Endothelial cell of umbilical vein (primary cell): Measurements from ENCODE around the gene PTGS1. TPM values are rescaled to one million over a fixed set of nuclear protein-coding genes. Genes with fewer than 3 reads are reported as not detected.
A peak's percentile ranks its signal among the peaks of the same experiment; 100 is the strongest.

Source experiments
- BruUV-seq: library from RNA; stranded (reverse); fragments of 400-500 nt; replicated peaks from 2 replicates; lab custom pipeline; 2021; lab: Mats Ljungman, UMichigan
- CTCF ChIA-PET: fragments of 300-600, 350-600 bp; sonication (Branson Sonifier 250); formaldehyde crosslinking; loops from one replicate; lab custom pipeline; 2021; ENCODE audit warnings: antibody characterized with exemption, inconsistent platforms; lab: Charles Lee
- POLR2A ChIA-PET: fragments of 300-600, 350-600 bp; sonication (Branson Sonifier 250); formaldehyde crosslinking; loops from one replicate; lab custom pipeline; 2021; ENCODE audit warnings: antibody characterized with exemption, inconsistent platforms; lab: Charles Lee
- DNase-seq: peaks from one replicate; pipeline ENCODE4 v3.0.0-alpha.2; 2011; ENCODE audit warnings: low read depth, low spot score
- FAIRE-seq: peaks from 2 replicates; lab custom pipeline; 2011; peaks lifted over from hg19 to GRCh38; lab: Jason Lieb, UNC
- H2AFZ ChIP-seq: 2 replicates; pipeline ENCODE4 v1.6.0; 2012; ENCODE audit warnings: low read depth, low read length, control low read depth, inconsistent platforms
- H3K27ac ChIP-seq: 2 replicates; pipeline ENCODE4 v1.5.1; 2011; ENCODE audit warnings: low read depth, mild to moderate bottlenecking, control low read depth, low read length, moderate library complexity; ENCODE audit not compliant: insufficient read depth
- H3K27me3 ChIP-seq, 2 experiments: 2 replicates each; pipeline versions ENCODE4 v1.6.0 to v1.6.1; 2011; ENCODE audit warnings: low read length in 2 of 2, mixed read lengths in 1 of 2; ENCODE audit not compliant: control insufficient read depth in 2 of 2, insufficient read depth in 2 of 2
- H3K36me3 ChIP-seq, 2 experiments: 2 replicates in 1 of 2; 3 replicates in 1 of 2; pipeline ENCODE4 v1.5.1; 2011; ENCODE audit warnings: low read length in 2 of 2, mild to moderate bottlenecking in 1 of 2, moderate library complexity in 1 of 2; ENCODE audit not compliant: control insufficient read depth in 2 of 2, insufficient read depth in 2 of 2; ENCODE audit errors: extremely low read depth in 1 of 2
- H3K4me1 ChIP-seq: 3 replicates; pipeline ENCODE4 v1.5.1; 2011; ENCODE audit warnings: mild to moderate bottlenecking, low read length; ENCODE audit not compliant: control insufficient read depth, insufficient read depth; ENCODE audit errors: extremely low read depth
- H3K4me2 ChIP-seq: 2 replicates; pipeline ENCODE4 v1.6.1; 2011; ENCODE audit warnings: low read length, control low read depth, mixed read lengths; ENCODE audit not compliant: insufficient read depth
- H3K4me3 ChIP-seq, 3 experiments: fragments of 200-600 bp in 1 of 3; sonication (generic), shearing (Covaris generic) in 1 of 3; replicated peaks in 1 of 3; 2 replicates each; pipeline ENCODE4 v1.5.1; 2011 to 2016; ENCODE audit warnings: control low read depth in 3 of 3, low read length in 3 of 3, mild to moderate bottlenecking in 2 of 3, inconsistent platforms in 1 of 3, low read depth in 1 of 3, moderate library complexity in 1 of 3; ENCODE audit not compliant: insufficient read depth in 1 of 3
- H3K79me2 ChIP-seq: 2 replicates; pipeline ENCODE4 v1.6.0; 2012; ENCODE audit warnings: low read length, inconsistent platforms; ENCODE audit not compliant: control insufficient read depth, insufficient read depth
- H3K9ac ChIP-seq: replicated peaks from 2 replicates; pipeline ENCODE3; 2011; ENCODE audit warnings: low read length, control low read depth; ENCODE audit not compliant: insufficient read depth; ENCODE audit errors: extremely low read depth
- H3K9me1 ChIP-seq: replicated peaks from 3 replicates; pipeline ENCODE4 v1.6.0; 2011; ENCODE audit warnings: mild to moderate bottlenecking, low read length; ENCODE audit not compliant: control insufficient read depth, insufficient read depth; ENCODE audit errors: extremely low read depth
- H3K9me3 ChIP-seq: replicated peaks from 2 replicates; pipeline ENCODE4 v1.5.1; 2012; ENCODE audit warnings: low read length, inconsistent platforms; ENCODE audit not compliant: control insufficient read depth, insufficient read depth
- H4K20me1 ChIP-seq: replicated peaks from 2 replicates; pipeline ENCODE3; 2011; ENCODE audit warnings: mild to moderate bottlenecking, low read length; ENCODE audit not compliant: control insufficient read depth, insufficient read depth; ENCODE audit errors: extremely low read depth
- EZH2 ChIP-seq: IDR thresholded peaks from 2 replicates; pipeline ENCODE4 v1.6.1; 2012; ENCODE audit warnings: borderline replicate concordance, low read depth, mild to moderate bottlenecking, moderate library complexity, low read length, inconsistent platforms; ENCODE audit not compliant: severe bottlenecking
- FOS ChIP-seq: IDR thresholded peaks from 2 replicates; pipeline ENCODE4 v1.6.1; 2011; ENCODE audit warnings: mild to moderate bottlenecking, low read length, moderate library complexity, borderline replicate concordance; ENCODE audit not compliant: insufficient read depth
- GATA2 ChIP-seq: IDR thresholded peaks from 2 replicates; pipeline ENCODE4 v1.7.0; 2011; ENCODE audit warnings: low read depth, mild to moderate bottlenecking, moderate library complexity, mixed read lengths, low read length; ENCODE audit not compliant: insufficient read length, insufficient read depth
- JUN ChIP-seq: IDR thresholded peaks from 2 replicates; pipeline ENCODE4 v1.6.1; 2011; ENCODE audit warnings: borderline replicate concordance, low read depth; ENCODE audit not compliant: insufficient read length, insufficient read depth
- MYC ChIP-seq: IDR thresholded peaks from one replicate; pipeline ENCODE4 v1.6.1; 2011; ENCODE audit warnings: mild to moderate bottlenecking, low read depth, low read length
- POLR2A ChIP-seq: IDR thresholded peaks from 2 replicates; pipeline ENCODE4 v1.6.1; 2012; ENCODE audit warnings: low read depth, mild to moderate bottlenecking, control low read depth, low read length
- POLR2AphosphoS5 ChIP-seq: IDR thresholded peaks from 2 replicates; pipeline ENCODE4 v1.6.1; 2012; ENCODE audit warnings: low read depth, mild to moderate bottlenecking, control low read depth, low read length, moderate library complexity; ENCODE audit not compliant: insufficient read depth
- dilution Hi-C: fragments of 300-500 bp; cut with MboI; formaldehyde crosslinking; loops from one replicate; pipeline ENCODE4 v1.15.0; 2019; ENCODE audit warnings: low sequenced_read_pairs; ENCODE audit not compliant: extremely low pct_ligation_motif_present
- intact Hi-C: fragments of 100-400 bp; cut with micrococcal nuclease; formaldehyde crosslinking; loops from one replicate; pipeline ENCODE4 v1.10.0; 2022
- polyA plus RNA-seq, 4 experiments: library from polyadenylated mRNA; depleted of rRNA in 3 of 4; stranded (reverse) in 3 of 4; unstranded in 1 of 4; fragments of >200 nt; gene quantifications; 2 replicates each; pipeline versions ENCODE4 v1.2.1 to v1.2.3, GENCODE V29; 2011 to 2012; ENCODE audit warnings: missing spikeins in 1 of 4
- total RNA-seq: library from RNA; stranded (reverse); gene quantifications from 2 replicates; pipeline ENCODE4 v1.2.3, GENCODE V29; 2021
- TF ChIP-seq, protein P1 (sequence below), 2 donors: IDR thresholded peaks; 1 replicate in 1 of 2; 2 replicates in 1 of 2; pipeline ENCODE4 v1.5.1; 2011; ENCODE audit warnings: low read length in 2 of 2, mild to moderate bottlenecking in 2 of 2, moderate library complexity in 2 of 2, control low read depth in 1 of 2, inconsistent platforms in 1 of 2, low read depth in 1 of 2; ENCODE audit not compliant: insufficient read depth in 1 of 2; ENCODE audit errors: extremely low read depth in 1 of 2
- TF ChIP-seq, protein P2 (sequence below): IDR thresholded peaks from 2 replicates; pipeline ENCODE4 v1.6.1; 2011; ENCODE audit not compliant: insufficient read depth, insufficient read length

Gene PTGS1
- total and polyA plus RNA-seq, 2 donors (not counting 3 experiments of a cell fraction or from before 2014, with no cell fraction given), result 37.6 to 45.2 TPM

- Histone ChIP-seq H3K9me1 (no peaks in the 10 kb centered on the region), H3K9me3 (no peaks in the 10 kb centered on the region), H3K4me2 (no peak overlapping the region), H4K20me1 (no peaks in the 10 kb centered on the region), H3K36me3 (no peaks in the 10 kb centered on the region), H2AFZ (peak overlapping the region; percentile 49), H3K79me2 (no peaks in the 10 kb centered on the region), H3K27me3 (no peaks in the 10 kb centered on the region), H3K27ac (no peak overlapping the region), H3K4me1 (peaks cover 25% of the 10 kb centered on the region), H3K9ac (no peak overlapping the region), H3K4me3 (no peak overlapping the region)
- TF ChIP-seq EZH2 (no peak), POLR2A (no peak), JUN (no peak), FOS (no peak), MYC (no peak), POLR2AphosphoS5 (no peak), GATA2 (no peak)
- TF ChIP-seq, protein P1, sequence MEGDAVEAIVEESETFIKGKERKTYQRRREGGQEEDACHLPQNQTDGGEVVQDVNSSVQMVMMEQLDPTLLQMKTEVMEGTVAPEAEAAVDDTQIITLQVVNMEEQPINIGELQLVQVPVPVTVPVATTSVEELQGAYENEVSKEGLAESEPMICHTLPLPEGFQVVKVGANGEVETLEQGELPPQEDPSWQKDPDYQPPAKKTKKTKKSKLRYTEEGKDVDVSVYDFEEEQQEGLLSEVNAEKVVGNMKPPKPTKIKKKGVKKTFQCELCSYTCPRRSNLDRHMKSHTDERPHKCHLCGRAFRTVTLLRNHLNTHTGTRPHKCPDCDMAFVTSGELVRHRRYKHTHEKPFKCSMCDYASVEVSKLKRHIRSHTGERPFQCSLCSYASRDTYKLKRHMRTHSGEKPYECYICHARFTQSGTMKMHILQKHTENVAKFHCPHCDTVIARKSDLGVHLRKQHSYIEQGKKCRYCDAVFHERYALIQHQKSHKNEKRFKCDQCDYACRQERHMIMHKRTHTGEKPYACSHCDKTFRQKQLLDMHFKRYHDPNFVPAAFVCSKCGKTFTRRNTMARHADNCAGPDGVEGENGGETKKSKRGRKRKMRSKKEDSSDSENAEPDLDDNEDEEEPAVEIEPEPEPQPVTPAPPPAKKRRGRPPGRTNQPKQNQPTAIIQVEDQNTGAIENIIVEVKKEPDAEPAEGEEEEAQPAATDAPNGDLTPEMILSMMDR (IDR thresholded peaks at IDR 0.05; ENCODE audit: extremely low read depth in 1 of 2, insufficient read depth in 1 of 2, low read depth in 1 of 2, low read length in 2 of 2), result no peak
- TF ChIP-seq, protein P2, sequence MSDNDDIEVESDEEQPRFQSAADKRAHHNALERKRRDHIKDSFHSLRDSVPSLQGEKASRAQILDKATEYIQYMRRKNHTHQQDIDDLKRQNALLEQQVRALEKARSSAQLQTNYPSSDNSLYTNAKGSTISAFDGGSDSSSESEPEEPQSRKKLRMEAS, result no peak
- BruUV-seq, result no TSS peak
- ChIA-PET CTCF (interaction anchor here (0.7 to 3.2 kb wide), 6 partner anchors 9 to 278 kb away, joined by 3 to 13 read pairs (median 4); no protein-coding TSS in a partner anchor), POLR2A (no interaction called here)
- no peak for FAIRE-seq
- dilution Hi-C loops (no loop called here), intact Hi-C loops (loop anchor here (2.0 kb wide), 1 partner anchor 26 kb away; no protein-coding TSS in a partner anchor)
- no peak for DNase-seq
Observed at GRCh38 chr9:122376796-122377195, 6.0 kb downstream of the PTGS1 start.
